Measurements from ENCODE around the gene HAUS7.

The HAUS7 gene

GRCh38 chrX:153491351-153491914, 21.1 kb upstream of the HAUS7 start:
- Histone ChIP-seq H3K4me3 (ENCODE audit: low read length in 2 of 2) (no peak overlapping the region), H3K4me1 (ENCODE audit: control insufficient read depth, insufficient read depth, low read length) (peaks cover 9% of the 10 kb centered on the region), H3K9me3 (ENCODE audit: control insufficient read depth in 2 of 2, low read length in 2 of 2) (no peaks in the 10 kb centered on the region), H3K27me3 (ENCODE audit: control insufficient read depth in 1 of 2, insufficient read depth in 2 of 2, low read length in 2 of 2) (peaks cover 0 to 9% of the 10 kb centered on the region in 2 donors), H3K9ac (ENCODE audit: low read length in 2 of 2) (no peak overlapping the region), H3K27ac (ENCODE audit: low read length) (no peak overlapping the region), H3K36me3 (ENCODE audit: control insufficient read depth in 2 of 2, insufficient read depth in 2 of 2, low read length in 2 of 2) (no peaks in the 10 kb centered on the region)

- no peaks in the 10 kb centered on the region for H3K36me3 ChIP-seq (ENCODE audit: control insufficient read depth in 2 of 2, insufficient read depth in 2 of 2, low read length in 2 of 2)
- no peak overlapping the region for H3K9ac ChIP-seq (ENCODE audit: low read length in 2 of 2)
- no peaks in the 10 kb centered on the region for H3K9me3 ChIP-seq (ENCODE audit: control insufficient read depth in 2 of 2, low read length in 2 of 2)
- H3K4me3 ChIP-seq (ENCODE audit: low read length in 2 of 2): no peak overlapping the region
- peaks cover 5% of the 10 kb centered on the region for H3K4me1 ChIP-seq (ENCODE audit: control insufficient read depth, insufficient read depth, low read length)
- H3K27ac ChIP-seq (ENCODE audit: low read length): no peak overlapping the region
- peaks cover 0 to 9% of the 10 kb centered on the region in 2 donors for H3K27me3 ChIP-seq (ENCODE audit: control insufficient read depth in 1 of 2, insufficient read depth in 2 of 2, low read length in 2 of 2)
Observed at GRCh38 chrX:153490217-153490930, 20.0 kb upstream of the HAUS7 start.

- H3K36me3 ChIP-seq (ENCODE audit: control insufficient read depth in 2 of 2, insufficient read depth in 2 of 2, low read length in 2 of 2): no peaks in the 10 kb centered on the region
- H3K9ac ChIP-seq (ENCODE audit: low read length in 2 of 2): no peak overlapping the region
- H3K4me3 ChIP-seq (ENCODE audit: low read length in 2 of 2): no peak overlapping the region
- H3K27me3 ChIP-seq (ENCODE audit: control insufficient read depth in 1 of 2, insufficient read depth in 2 of 2, low read length in 2 of 2): peaks cover 0 to 5% of the 10 kb centered on the region in 2 donors
- H3K9me3 ChIP-seq (ENCODE audit: control insufficient read depth in 2 of 2, low read length in 2 of 2): no peaks in the 10 kb centered on the region
- H3K27ac ChIP-seq (ENCODE audit: low read length): no peak overlapping the region
- H3K4me1 ChIP-seq (ENCODE audit: control insufficient read depth, insufficient read depth, low read length): peaks cover 4% of the 10 kb centered on the region
Observed at GRCh38 chrX:153488231-153488914, 18.0 kb upstream of the HAUS7 start.

- no peaks in the 10 kb centered on the region for H3K36me3 ChIP-seq (ENCODE audit: control insufficient read depth in 2 of 2, insufficient read depth in 2 of 2, low read length in 2 of 2)
- peaks cover 4% of the 10 kb centered on the region for H3K4me1 ChIP-seq (ENCODE audit: control insufficient read depth, insufficient read depth, low read length)
- H3K9me3 ChIP-seq (ENCODE audit: control insufficient read depth in 2 of 2, low read length in 2 of 2): no peaks in the 10 kb centered on the region
- peaks cover 0 to 6% of the 10 kb centered on the region in 2 donors for H3K27me3 ChIP-seq (ENCODE audit: control insufficient read depth in 1 of 2, insufficient read depth in 2 of 2, low read length in 2 of 2)
- H3K9ac ChIP-seq (ENCODE audit: low read length in 2 of 2): no peak overlapping the region
- H3K27ac ChIP-seq (ENCODE audit: low read length): no peak overlapping the region
- H3K4me3 ChIP-seq (ENCODE audit: low read length in 2 of 2): no peak overlapping the region
Observed at GRCh38 chrX:153487590-153488071, 17.3 kb upstream of the HAUS7 start.

GRCh38 chrX:153486171-153486570, 15.8 kb upstream of the HAUS7 start:
- no peak overlapping the region for H3K4me3 ChIP-seq (ENCODE audit: low read length in 2 of 2)
- H3K9me3 ChIP-seq (ENCODE audit: control insufficient read depth in 2 of 2, low read length in 2 of 2): no peaks in the 10 kb centered on the region
- peaks cover 4% of the 10 kb centered on the region for H3K4me1 ChIP-seq (ENCODE audit: control insufficient read depth, insufficient read depth, low read length)

GRCh38 chrX:153485396-153486080, 15.2 kb upstream of the HAUS7 start:
- Histone ChIP-seq H3K27me3 (ENCODE audit: control insufficient read depth in 1 of 2, insufficient read depth in 2 of 2, low read length in 2 of 2) (peaks cover 0 to 5% of the 10 kb centered on the region in 2 donors), H3K4me1 (ENCODE audit: control insufficient read depth, insufficient read depth, low read length) (peaks cover 4% of the 10 kb centered on the region), H3K9me3 (ENCODE audit: control insufficient read depth in 2 of 2, low read length in 2 of 2) (no peaks in the 10 kb centered on the region), H3K36me3 (ENCODE audit: control insufficient read depth in 2 of 2, insufficient read depth in 2 of 2, low read length in 2 of 2) (no peaks in the 10 kb centered on the region), H3K9ac (ENCODE audit: low read length in 2 of 2) (no peak overlapping the region), H3K4me3 (ENCODE audit: low read length in 2 of 2) (no peak overlapping the region), H3K27ac (ENCODE audit: low read length) (no peak overlapping the region)

More at GRCh38 chrX:153486171-153486570, 15.8 kb upstream of the HAUS7 start:
- Histone ChIP-seq H3K36me3 (ENCODE audit: control insufficient read depth in 2 of 2, insufficient read depth in 2 of 2, low read length in 2 of 2) (no peaks in the 10 kb centered on the region), H3K9ac (ENCODE audit: low read length in 2 of 2) (no peak overlapping the region), H3K27ac (ENCODE audit: low read length) (no peak overlapping the region), H3K27me3 (ENCODE audit: control insufficient read depth in 1 of 2, insufficient read depth in 2 of 2, low read length in 2 of 2) (peaks cover 0 to 6% of the 10 kb centered on the region in 2 donors)

GRCh38 chrX:153482376-153483015, 12.1 kb upstream of the HAUS7 start:
- Histone ChIP-seq H3K36me3 (ENCODE audit: control insufficient read depth in 2 of 2, insufficient read depth in 2 of 2, low read length in 2 of 2) (no peaks in the 10 kb centered on the region), H3K4me3 (ENCODE audit: low read length in 2 of 2) (no peak overlapping the region), H3K4me1 (ENCODE audit: control insufficient read depth, insufficient read depth, low read length) (peaks cover 2% of the 10 kb centered on the region), H3K9ac (ENCODE audit: low read length in 2 of 2) (no peak overlapping the region), H3K27ac (ENCODE audit: low read length) (no peak overlapping the region), H3K27me3 (ENCODE audit: control insufficient read depth in 1 of 2, insufficient read depth in 2 of 2, low read length in 2 of 2) (peaks cover 0 to 2% of the 10 kb centered on the region in 2 donors), H3K9me3 (ENCODE audit: control insufficient read depth in 2 of 2, low read length in 2 of 2) (no peaks in the 10 kb centered on the region)

- Histone ChIP-seq H3K27ac (ENCODE audit: low read length) (no peak overlapping the region), H3K9me3 (ENCODE audit: control insufficient read depth in 2 of 2, low read length in 2 of 2) (no peaks in the 10 kb centered on the region), H3K4me3 (ENCODE audit: low read length in 2 of 2) (no peak overlapping the region), H3K9ac (ENCODE audit: low read length in 2 of 2) (no peak overlapping the region), H3K4me1 (ENCODE audit: control insufficient read depth, insufficient read depth, low read length) (peaks cover 7% of the 10 kb centered on the region), H3K27me3 (ENCODE audit: control insufficient read depth in 1 of 2, insufficient read depth in 2 of 2, low read length in 2 of 2) (peaks cover 0 to 5% of the 10 kb centered on the region in 2 donors), H3K36me3 (ENCODE audit: control insufficient read depth in 2 of 2, insufficient read depth in 2 of 2, low read length in 2 of 2) (no peaks in the 10 kb centered on the region)
Observed at GRCh38 chrX:153481043-153481442, 10.7 kb upstream of the HAUS7 start.

GRCh38 chrX:153478746-153479145, 8.4 kb upstream of the HAUS7 start:
- H3K4me3 ChIP-seq (ENCODE audit: low read length in 2 of 2): no peak overlapping the region
- no peak overlapping the region for H3K9ac ChIP-seq (ENCODE audit: low read length in 2 of 2)
- peaks cover 0 to 5% of the 10 kb centered on the region in 2 donors for H3K27me3 ChIP-seq (ENCODE audit: control insufficient read depth in 1 of 2, insufficient read depth in 2 of 2, low read length in 2 of 2)
- no peaks in the 10 kb centered on the region for H3K9me3 ChIP-seq (ENCODE audit: control insufficient read depth in 2 of 2, low read length in 2 of 2)
- no peak overlapping the region for H3K27ac ChIP-seq (ENCODE audit: low read length)
- no peaks in the 10 kb centered on the region for H3K36me3 ChIP-seq (ENCODE audit: control insufficient read depth in 2 of 2, insufficient read depth in 2 of 2, low read length in 2 of 2)
- H3K4me1 ChIP-seq (ENCODE audit: control insufficient read depth, insufficient read depth, low read length): peaks cover 15% of the 10 kb centered on the region

- Histone ChIP-seq H3K27me3 (ENCODE audit: control insufficient read depth in 1 of 2, insufficient read depth in 2 of 2, low read length in 2 of 2) (peaks cover 0 to 5% of the 10 kb centered on the region in 2 donors), H3K9ac (ENCODE audit: low read length in 2 of 2) (no peak overlapping the region), H3K36me3 (ENCODE audit: control insufficient read depth in 2 of 2, insufficient read depth in 2 of 2, low read length in 2 of 2) (no peaks in the 10 kb centered on the region), H3K4me1 (ENCODE audit: control insufficient read depth, insufficient read depth, low read length) (peaks cover 15% of the 10 kb centered on the region), H3K4me3 (ENCODE audit: low read length in 2 of 2) (no peak overlapping the region), H3K9me3 (ENCODE audit: control insufficient read depth in 2 of 2, low read length in 2 of 2) (no peaks in the 10 kb centered on the region), H3K27ac (ENCODE audit: low read length) (no peak overlapping the region)
Observed at GRCh38 chrX:153477901-153478300, 7.5 kb upstream of the HAUS7 start.

All from stomach smooth muscle (tissue), 2 donors.